ENCODE results near the gene ABCA13. TPM values are rescaled to one million over a fixed set of nuclear protein-coding genes. Genes with fewer than 3 reads are reported as not detected.

Gene ABCA13
- total RNA-seq, 1 donor from 2014 or later, result 0.60 TPM

- Mint-ChIP-seq H3K4me3 (no peak overlapping the region), H3K4me1 (ENCODE audit: unreplicated experiment) (no peaks in the 10 kb centered on the region), H3K27me3 (no peaks in the 10 kb centered on the region), H3K36me3 (no peaks in the 10 kb centered on the region), H3K27ac (no peak overlapping the region), H3K9me3 (peaks cover 11% of the 10 kb centered on the region)
- TF ChIP-seq CTCF (conservative IDR thresholded peaks at IDR 0.05), result no peak
- DNase-seq (ENCODE audit: extremely low spot score, unreplicated experiment), result no peak
These were observed 380.4 kb downstream of the ABCA13 start for GRCh38 chr7:48551652-48552051.

GRCh38 chr7:48563334-48563733, 392.1 kb downstream of the ABCA13 start:
- no peak overlapping the region for H3K4me3 Mint-ChIP-seq
- no peak for DNase-seq (ENCODE audit: extremely low spot score, unreplicated experiment)
- no peaks in the 10 kb centered on the region for H3K36me3 Mint-ChIP-seq
- no peaks in the 10 kb centered on the region for H3K27me3 Mint-ChIP-seq
- H3K9me3 Mint-ChIP-seq, result no peaks in the 10 kb centered on the region
- H3K4me1 Mint-ChIP-seq (ENCODE audit: unreplicated experiment), result no peaks in the 10 kb centered on the region
- TF ChIP-seq CTCF (conservative IDR thresholded peaks at IDR 0.05), result no peak
- no peak overlapping the region for H3K27ac Mint-ChIP-seq

DNA sequence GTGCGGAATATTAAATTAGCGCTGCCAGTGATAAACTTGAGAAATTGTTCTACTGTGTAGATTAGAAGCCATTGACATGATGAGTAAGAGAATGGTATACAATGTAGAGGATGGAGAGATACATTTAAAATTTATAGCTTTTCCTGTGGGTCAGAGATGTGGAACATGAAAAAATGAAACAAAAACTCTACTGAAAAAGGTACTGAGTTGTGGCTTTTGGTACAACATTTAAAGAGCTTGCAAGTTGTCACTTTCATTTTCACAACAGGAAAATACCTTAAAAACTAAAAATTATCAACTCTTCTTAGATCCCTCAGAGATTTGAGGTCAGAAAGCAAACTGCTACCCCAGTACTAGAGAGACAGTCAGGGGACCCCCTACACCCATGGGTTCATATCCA, 404.3 kb downstream of the ABCA13 start:
- Mint-ChIP-seq H3K27me3 (no peaks in the 10 kb centered on the region), H3K36me3 (no peaks in the 10 kb centered on the region), H3K27ac (no peak overlapping the region), H3K4me3 (no peak overlapping the region), H3K9me3 (no peaks in the 10 kb centered on the region), H3K4me1 (ENCODE audit: unreplicated experiment) (no peaks in the 10 kb centered on the region)
- no peak for DNase-seq (ENCODE audit: extremely low spot score, unreplicated experiment)
- no peak for TF ChIP-seq CTCF (conservative IDR thresholded peaks at IDR 0.05)

- no peak for DNase-seq (ENCODE audit: extremely low spot score, unreplicated experiment)
- no peak for TF ChIP-seq CTCF (conservative IDR thresholded peaks at IDR 0.05)
- no peaks in the 10 kb centered on the region for H3K27me3 Mint-ChIP-seq
- H3K27ac Mint-ChIP-seq, result no peak overlapping the region
- H3K4me3 Mint-ChIP-seq, result no peak overlapping the region
- no peaks in the 10 kb centered on the region for H3K4me1 Mint-ChIP-seq (ENCODE audit: unreplicated experiment)
- no peaks in the 10 kb centered on the region for H3K9me3 Mint-ChIP-seq
- no peaks in the 10 kb centered on the region for H3K36me3 Mint-ChIP-seq
These were observed 416.2 kb downstream of the ABCA13 start for GRCh38 chr7:48587475-48587874.

GRCh38 chr7:48594349-48594748, 423.1 kb downstream of the ABCA13 start:
- Mint-ChIP-seq H3K9me3 (no peaks in the 10 kb centered on the region), H3K36me3 (no peaks in the 10 kb centered on the region), H3K4me3 (no peak overlapping the region), H3K27me3 (no peaks in the 10 kb centered on the region), H3K4me1 (ENCODE audit: unreplicated experiment) (no peaks in the 10 kb centered on the region), H3K27ac (no peak overlapping the region)
- no peak for TF ChIP-seq CTCF (conservative IDR thresholded peaks at IDR 0.05)
- DNase-seq (ENCODE audit: extremely low spot score, unreplicated experiment), result no peak

- Mint-ChIP-seq H3K27me3 (no peaks in the 10 kb centered on the region), H3K9me3 (no peaks in the 10 kb centered on the region), H3K36me3 (no peaks in the 10 kb centered on the region), H3K4me1 (ENCODE audit: unreplicated experiment) (no peaks in the 10 kb centered on the region), H3K4me3 (no peak overlapping the region), H3K27ac (no peak overlapping the region)
- no peak for DNase-seq (ENCODE audit: extremely low spot score, unreplicated experiment)
- no peak for TF ChIP-seq CTCF (conservative IDR thresholded peaks at IDR 0.05)
These were observed 424.5 kb downstream of the ABCA13 start for GRCh38 chr7:48595756-48596155.

Measured in type B pancreatic cell (in vitro differentiated cells).